NCI-H146 treated with DMSO at 0.1 percent for 48 hours (cell line): ENCODE measurements around the gene PSMD10.

Experiments
- DNase-seq: peaks from one replicate; lab custom pipeline; 2025; ENCODE audit not compliant: unreplicated experiment; lab: John Stamatoyannopoulos, UW

PSMD10 gene

GRCh38 chrX:108091264-108091877, at the start of gene PSMD10, which contains the start of gene ATG4A:
TSS of gene PSMD10 (minus strand) at chrX:108091542. CDS start at chrX:108091520, 22 bp downstream.
TSS of gene ATG4A (plus strand) at chrX:108091778. CDS start at chrX:108091827, 49 bp downstream.
- peak; percentile 91 for DNase-seq

GRCh38 chrX:108138814-108139702, 47.7 kb upstream of the PSMD10 start:
- DNase-seq = no peak

- no peak for DNase-seq
Observed at GRCh38 chrX:108134724-108135123, 43.4 kb upstream of the PSMD10 start.

- no peak for DNase-seq
Observed at GRCh38 chrX:108132876-108133275, 41.5 kb upstream of the PSMD10 start.

- DNase-seq = no peak
Observed at GRCh38 chrX:108132034-108132433, 40.7 kb upstream of the PSMD10 start.

- DNase-seq = no peak
Observed at GRCh38 chrX:108131471-108131870, 40.1 kb upstream of the PSMD10 start.

GRCh38 chrX:108130889-108131288, 39.5 kb upstream of the PSMD10 start:
- no peak for DNase-seq

- DNase-seq = no peak
Observed at GRCh38 chrX:108127152-108127551, 35.8 kb upstream of the PSMD10 start.

- DNase-seq = no peak
Observed at GRCh38 chrX:108126661-108127060, 35.3 kb upstream of the PSMD10 start.

GRCh38 chrX:108123591-108124366, 32.4 kb upstream of the PSMD10 start:
- no peak for DNase-seq

GRCh38 chrX:108122748-108123147, 31.4 kb upstream of the PSMD10 start:
- no peak for DNase-seq

- no peak for DNase-seq
Observed at GRCh38 chrX:108121291-108121690, 29.9 kb upstream of the PSMD10 start.

GRCh38 chrX:108117988-108118387, 26.6 kb upstream of the PSMD10 start:
- no peak for DNase-seq

- no peak for DNase-seq
Observed at GRCh38 chrX:108114541-108114940, 23.2 kb upstream of the PSMD10 start.

GRCh38 chrX:108105473-108105872, 14.1 kb upstream of the PSMD10 start:
- DNase-seq = no peak

GRCh38 chrX:108097380-108097779, 6.0 kb upstream of the PSMD10 start:
- no peak for DNase-seq

GRCh38 chrX:108091878-108092291, 543 bp upstream of the PSMD10 start:
- DNase-seq = peak; percentile 35

- no peak for DNase-seq
Observed at GRCh38 chrX:108090491-108091263, 665 bp downstream of the PSMD10 start.

- no peak for DNase-seq
Observed at GRCh38 chrX:108088511-108088910, 2.8 kb downstream of the PSMD10 start.

- DNase-seq = no peak
Observed at GRCh38 chrX:108087792-108088191, 3.5 kb downstream of the PSMD10 start.

GRCh38 chrX:108081110-108081509, 10.2 kb downstream of the PSMD10 start:
- no peak for DNase-seq
